ENCODE data around the gene LAD1. TPM values are rescaled to one million over a fixed set of nuclear protein-coding genes. Genes with fewer than 3 reads are reported as not detected.
A peak's percentile ranks its signal among the peaks of the same experiment; 100 is the strongest.

Gene LAD1
- total RNA-seq, 1 donor = not detected

DNA sequence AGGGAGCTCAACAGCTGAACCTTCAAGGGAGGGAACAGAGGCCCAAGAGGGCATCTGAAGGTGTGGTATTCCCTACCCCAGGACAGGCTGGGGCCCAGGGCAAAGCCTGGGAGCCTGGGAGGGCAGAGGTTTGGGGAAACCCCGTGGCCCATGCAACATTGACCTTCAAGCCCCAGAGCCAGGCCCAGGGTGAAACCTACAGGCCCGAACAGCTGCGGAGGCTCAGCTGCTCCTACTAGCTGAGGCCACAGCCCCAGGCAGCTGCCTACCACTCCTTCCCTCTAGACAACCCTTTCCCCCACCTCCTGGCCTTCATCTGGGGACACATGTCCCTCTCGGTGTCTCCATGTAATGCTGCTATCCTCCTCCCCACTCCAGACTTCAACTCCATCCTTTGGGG lies 3.2 kb downstream of the LAD1 start:
- no peak for DNase-seq (ENCODE audit: low read depth in 2 of 3, low spot score in 2 of 3)

GRCh38 chr1:201394591-201394990 lies 4.5 kb downstream of the LAD1 start:
- no peak for DNase-seq (ENCODE audit: low read depth in 2 of 3, low spot score in 2 of 3)

DNA sequence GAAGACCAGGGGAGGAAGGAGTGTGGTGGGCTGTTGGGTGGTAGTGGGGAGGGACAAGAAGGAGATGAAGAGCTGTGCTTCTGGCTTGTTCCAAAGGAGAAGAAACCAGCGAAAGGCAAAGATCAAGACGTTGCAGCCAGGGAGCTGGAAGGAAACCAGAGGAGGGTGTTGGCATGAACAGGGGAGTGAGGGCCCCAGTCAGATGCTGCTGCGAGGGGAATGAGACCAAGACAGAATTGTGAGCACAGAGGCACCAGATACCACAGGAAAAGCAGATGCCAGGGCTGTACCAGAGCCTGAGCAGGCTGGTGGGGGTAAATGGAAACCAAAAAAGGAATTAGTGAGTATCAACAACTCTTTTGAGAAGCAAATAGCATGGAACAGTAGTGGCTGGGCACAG lies 6.0 kb downstream of the LAD1 start:
- peak in 1 of 3 donors; percentile 30 for DNase-seq (ENCODE audit: low read depth in 2 of 3, low spot score in 2 of 3)

GRCh38 chr1:201391651-201392511 lies 7.2 kb downstream of the LAD1 start:
- DNase-seq (ENCODE audit: low read depth in 2 of 3, low spot score in 2 of 3) = no peak

- no peak for DNase-seq (ENCODE audit: low read depth in 2 of 3, low spot score in 2 of 3)
These were observed 7.9 kb downstream of the LAD1 start for GRCh38 chr1:201391225-201391624.

GRCh38 chr1:201389051-201389450 lies 10.1 kb downstream of the LAD1 start:
- no peak for DNase-seq (ENCODE audit: low read depth in 2 of 3, low spot score in 2 of 3)

DNA sequence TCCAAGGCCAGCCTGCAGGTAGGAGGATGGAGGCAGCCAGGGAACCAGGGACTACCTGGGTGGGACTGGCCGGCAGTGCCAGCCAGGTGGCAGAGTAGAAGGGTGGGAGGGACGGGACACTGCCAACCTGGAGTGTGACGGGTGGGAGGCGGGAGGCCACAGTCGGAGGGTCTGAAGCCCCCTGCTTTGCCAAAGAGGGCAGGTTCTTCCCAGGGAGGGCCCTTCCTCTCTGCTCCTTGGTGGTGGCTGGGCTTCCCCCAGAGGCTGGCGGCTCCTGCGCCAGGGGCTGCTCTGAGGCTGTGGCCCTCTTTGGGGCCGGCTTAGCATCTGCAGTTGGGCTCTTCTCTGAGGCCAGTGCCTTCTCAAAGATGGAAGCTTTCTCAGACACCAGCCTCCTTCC lies 12.9 kb downstream of the LAD1 start:
- DNase-seq (ENCODE audit: low read depth in 2 of 3, low spot score in 2 of 3) = no peak

GRCh38 chr1:201385299-201385891 lies 13.7 kb downstream of the LAD1 start:
- peak in 2 of 3 donors; percentile 45 to 49 for DNase-seq (ENCODE audit: low read depth in 2 of 3, low spot score in 2 of 3)

DNA sequence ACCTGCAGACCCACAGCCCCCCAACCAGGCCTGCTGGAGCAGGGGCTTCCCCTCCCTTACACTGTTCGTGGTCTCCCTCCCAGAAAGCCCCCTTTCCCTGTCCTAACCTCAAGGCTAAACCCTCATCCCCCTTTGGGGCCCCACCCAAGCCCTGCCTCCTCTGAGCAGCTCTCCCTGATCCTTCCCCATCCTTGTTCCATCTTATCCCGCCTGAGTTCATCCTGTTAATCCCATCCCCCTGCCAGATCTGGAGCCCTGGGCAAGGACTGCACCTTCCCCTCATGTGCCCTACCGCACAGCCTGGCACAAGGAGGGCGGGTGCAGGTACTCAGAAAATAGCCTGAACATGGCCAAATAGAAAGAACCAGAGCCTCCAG lies 14.7 kb downstream of the LAD1 start:
- DNase-seq (ENCODE audit: low read depth in 2 of 3, low spot score in 2 of 3) = no peak

DNA sequence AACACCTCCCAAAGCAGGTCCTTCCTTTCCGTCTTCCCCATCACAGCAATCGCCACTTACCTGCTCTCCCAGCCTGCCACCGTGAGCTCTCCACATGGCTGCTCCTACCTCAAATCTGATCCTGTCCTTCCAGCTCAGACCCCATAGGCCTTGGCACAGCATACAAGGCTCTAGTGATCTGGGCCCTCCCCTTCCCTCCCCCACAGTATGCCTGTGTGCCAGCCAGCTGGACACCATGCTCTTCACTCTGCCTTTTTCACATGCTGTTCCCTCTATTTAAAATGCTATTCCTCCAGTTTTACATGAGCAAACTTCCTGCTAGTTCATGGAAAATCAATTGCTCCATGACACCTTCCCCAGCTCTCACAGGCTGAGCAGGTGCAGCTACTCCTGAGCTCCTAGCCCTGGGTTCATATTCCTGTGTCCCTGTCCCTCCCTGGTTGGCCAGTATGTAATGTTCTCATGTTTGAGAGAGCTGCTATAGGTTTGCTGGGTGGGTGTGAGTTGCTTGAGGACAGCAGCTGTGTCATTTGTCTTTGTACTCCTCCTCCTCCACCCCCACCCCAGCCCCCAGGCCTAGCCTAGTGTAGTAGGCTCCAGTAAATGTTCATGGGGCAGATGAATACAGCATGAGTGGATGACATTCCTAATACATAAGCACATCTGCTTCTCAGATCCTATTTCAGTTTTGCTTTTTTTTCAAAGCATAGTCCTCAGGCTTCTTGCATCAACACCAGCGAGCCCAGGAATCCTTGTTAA lies 15.3 kb downstream of the LAD1 start:
- DNase-seq (ENCODE audit: low read depth in 2 of 3, low spot score in 2 of 3) = no peak

- no peak for DNase-seq (ENCODE audit: low read depth in 2 of 3, low spot score in 2 of 3)
These were observed 18.0 kb downstream of the LAD1 start for GRCh38 chr1:201381130-201381529.

DNA sequence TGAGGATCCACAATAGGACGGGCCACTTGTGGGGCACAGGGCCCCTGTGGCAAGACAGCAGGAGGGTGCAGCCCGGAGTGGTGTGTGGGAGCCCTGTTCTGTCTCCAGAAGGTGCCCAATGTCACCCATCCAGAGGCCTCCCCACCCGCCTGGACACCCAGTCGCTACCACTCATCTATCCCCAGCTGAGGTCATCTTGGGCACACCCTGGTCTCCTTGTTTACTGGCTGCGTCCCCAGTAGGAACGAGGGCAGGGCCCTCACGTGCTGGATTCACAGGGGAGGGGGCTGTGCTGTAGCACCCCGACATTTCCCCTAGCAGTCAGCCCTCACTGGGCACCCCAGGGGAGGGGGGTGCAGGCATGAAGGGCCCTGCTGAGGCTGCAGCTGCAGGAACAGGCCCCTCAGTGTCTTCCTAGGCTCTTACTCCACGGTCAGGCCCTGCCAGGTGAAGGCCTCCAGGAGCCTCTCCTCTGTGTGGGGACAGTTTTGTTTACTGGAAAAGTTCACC lies 19.3 kb downstream of the LAD1 start:
- DNase-seq (ENCODE audit: low read depth in 2 of 3, low spot score in 2 of 3) = no peak

GRCh38 chr1:201378804-201379203 lies 20.3 kb downstream of the LAD1 start:
- no peak for DNase-seq (ENCODE audit: low read depth in 2 of 3, low spot score in 2 of 3)

DNA sequence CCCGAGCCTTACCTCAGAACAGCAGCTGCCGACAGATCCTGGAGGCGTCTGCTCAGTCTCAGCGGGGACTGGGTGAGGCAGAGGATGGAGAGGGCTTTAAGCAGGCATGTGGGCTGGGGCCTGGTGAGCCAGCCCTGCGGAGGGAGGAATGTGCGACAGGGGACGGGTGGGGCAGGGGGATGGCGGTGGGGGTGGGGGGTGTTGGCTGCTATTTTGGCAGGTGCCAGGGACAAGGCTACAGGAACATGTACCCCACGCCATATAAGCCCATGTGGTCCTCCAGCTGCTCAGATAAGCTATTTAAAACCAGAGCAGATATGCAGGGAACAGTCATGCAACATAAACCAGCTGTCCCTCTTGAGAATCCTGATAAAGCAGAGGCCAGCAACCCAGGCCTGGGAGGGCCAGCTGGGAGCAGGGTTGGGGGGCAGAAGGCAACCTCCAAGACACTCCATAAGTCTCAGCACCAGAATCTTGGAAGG lies 21.5 kb downstream of the LAD1 start, which contains the start of gene TNNT2:
TNNT2 (minus strand) TSS at position 70 of the 482 bp plus-strand sequence. CDS start 4,426 bp downstream, outside the sequence.
- no peak for DNase-seq (ENCODE audit: low read depth in 2 of 3, low spot score in 2 of 3)

GRCh38 chr1:201376464-201377374 lies 22.4 kb downstream of the LAD1 start:
- DNase-seq (ENCODE audit: low read depth in 2 of 3, low spot score in 2 of 3) = peak in 2 of 3 donors; percentile 18 to 45

DNA sequence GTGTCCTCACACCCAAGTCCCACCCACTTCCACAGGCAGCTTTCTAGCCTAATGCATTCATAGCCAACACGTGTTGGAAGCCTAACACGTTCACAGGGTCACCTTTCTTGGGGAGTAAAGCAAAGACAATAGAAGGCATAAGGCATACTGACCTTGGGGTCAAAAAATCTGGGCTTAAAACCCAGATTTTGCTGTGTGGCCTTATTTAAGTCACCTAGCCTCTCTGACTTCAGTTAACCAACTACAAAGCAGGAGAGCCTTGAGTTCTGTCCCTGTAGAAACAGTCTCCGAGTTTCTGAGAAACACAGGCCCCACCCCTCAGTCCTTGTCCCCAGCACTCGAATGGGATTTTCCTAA lies 23.0 kb downstream of the LAD1 start:
- DNase-seq (ENCODE audit: low read depth in 2 of 3, low spot score in 2 of 3) = no peak

DNA sequence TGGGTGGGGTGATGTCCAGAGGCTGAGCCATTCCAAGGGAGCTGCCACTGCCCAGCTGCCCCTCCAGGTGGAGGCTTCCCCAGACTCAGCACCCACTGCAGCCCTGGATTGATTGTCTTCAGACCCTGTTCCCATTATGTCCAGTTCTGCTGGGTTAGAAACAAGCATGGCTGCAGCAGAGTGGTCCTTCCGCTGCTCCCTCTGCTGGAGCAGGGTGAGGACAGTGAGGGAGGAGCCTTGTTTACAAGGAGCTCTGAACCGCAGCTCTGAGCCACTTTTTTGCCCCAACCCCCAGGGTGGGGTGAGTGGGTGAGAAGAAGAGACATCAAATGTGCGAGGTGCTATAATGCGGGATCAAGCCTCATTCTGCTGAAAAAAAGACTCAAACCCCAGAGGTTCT lies 24.0 kb downstream of the LAD1 start:
- DNase-seq (ENCODE audit: low read depth in 2 of 3, low spot score in 2 of 3) = no peak

GRCh38 chr1:201374364-201374763 lies 24.8 kb downstream of the LAD1 start:
- DNase-seq (ENCODE audit: low read depth in 2 of 3, low spot score in 2 of 3) = no peak

GRCh38 chr1:201371792-201372191 lies 27.3 kb downstream of the LAD1 start:
- no peak for DNase-seq (ENCODE audit: low read depth in 2 of 3, low spot score in 2 of 3)

GRCh38 chr1:201371276-201371675 lies 27.8 kb downstream of the LAD1 start:
- DNase-seq (ENCODE audit: low read depth in 2 of 3, low spot score in 2 of 3) = no peak
